ENCODE measurements around the gene AATK. TPM values are rescaled to one million over a fixed set of nuclear protein-coding genes. Genes with fewer than 3 reads are reported as not detected.

Gene AATK
- total and polyA plus RNA-seq, 2 experiments from 2014 or later: 5.7 to 6.3 TPM

- H3K4me3 ChIP-seq: no peak overlapping the region
- H3K9me3 ChIP-seq (ENCODE audit: low read depth): no peaks in the 10 kb centered on the region
- H2AFZ ChIP-seq: no peak overlapping the region
- H4K20me1 ChIP-seq (ENCODE audit: insufficient read depth, poor library complexity, severe bottlenecking): no peaks in the 10 kb centered on the region
- no peaks in the 10 kb centered on the region for H3K79me2 ChIP-seq
- no peak overlapping the region for H3K27ac ChIP-seq
- no peak overlapping the region for H3K4me2 ChIP-seq
- no peaks in the 10 kb centered on the region for H3K4me1 ChIP-seq (ENCODE audit: insufficient read depth)
- DNase-seq (ENCODE audit: low spot score): peak; percentile 87
- no peaks in the 10 kb centered on the region for H3K36me3 ChIP-seq (replicated peaks; ENCODE audit: insufficient read depth, low read depth)
- 79% methylated on average over 27 of the region's 27 CpGs for WGBS (ENCODE audit: low lambda C conversion rate, missing lambda C conversion rate)
- no peaks in the 10 kb centered on the region for H3K27me3 ChIP-seq
- no peaks in the 10 kb centered on the region for H3K9me2 ChIP-seq (replicated peaks; ENCODE audit: insufficient read depth)
- TF ChIP-seq EZH2phosphoT487 (IDR thresholded peaks at IDR 0.05; ENCODE audit: low read depth, severe bottlenecking, unreplicated experiment): no peak
- TF ChIP-seq, protein P1, sequence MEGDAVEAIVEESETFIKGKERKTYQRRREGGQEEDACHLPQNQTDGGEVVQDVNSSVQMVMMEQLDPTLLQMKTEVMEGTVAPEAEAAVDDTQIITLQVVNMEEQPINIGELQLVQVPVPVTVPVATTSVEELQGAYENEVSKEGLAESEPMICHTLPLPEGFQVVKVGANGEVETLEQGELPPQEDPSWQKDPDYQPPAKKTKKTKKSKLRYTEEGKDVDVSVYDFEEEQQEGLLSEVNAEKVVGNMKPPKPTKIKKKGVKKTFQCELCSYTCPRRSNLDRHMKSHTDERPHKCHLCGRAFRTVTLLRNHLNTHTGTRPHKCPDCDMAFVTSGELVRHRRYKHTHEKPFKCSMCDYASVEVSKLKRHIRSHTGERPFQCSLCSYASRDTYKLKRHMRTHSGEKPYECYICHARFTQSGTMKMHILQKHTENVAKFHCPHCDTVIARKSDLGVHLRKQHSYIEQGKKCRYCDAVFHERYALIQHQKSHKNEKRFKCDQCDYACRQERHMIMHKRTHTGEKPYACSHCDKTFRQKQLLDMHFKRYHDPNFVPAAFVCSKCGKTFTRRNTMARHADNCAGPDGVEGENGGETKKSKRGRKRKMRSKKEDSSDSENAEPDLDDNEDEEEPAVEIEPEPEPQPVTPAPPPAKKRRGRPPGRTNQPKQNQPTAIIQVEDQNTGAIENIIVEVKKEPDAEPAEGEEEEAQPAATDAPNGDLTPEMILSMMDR (IDR thresholded peaks at IDR 0.05; ENCODE audit: poor library complexity): peak; percentile 58
Observed at GRCh38 chr17:81200695-81201580, 34.9 kb upstream of the AATK start.

- H3K27me3 ChIP-seq: no peaks in the 10 kb centered on the region
- H3K4me1 ChIP-seq (ENCODE audit: insufficient read depth): no peaks in the 10 kb centered on the region
- H3K79me2 ChIP-seq: no peaks in the 10 kb centered on the region
- no peak overlapping the region for H3K4me2 ChIP-seq
- no peaks in the 10 kb centered on the region for H3K9me2 ChIP-seq (replicated peaks; ENCODE audit: insufficient read depth)
- H3K27ac ChIP-seq: no peak overlapping the region
- H4K20me1 ChIP-seq (ENCODE audit: insufficient read depth, poor library complexity, severe bottlenecking): no peaks in the 10 kb centered on the region
- TF ChIP-seq, protein P1 (IDR thresholded peaks at IDR 0.05; ENCODE audit: poor library complexity): no peak
- TF ChIP-seq EZH2phosphoT487 (IDR thresholded peaks at IDR 0.05; ENCODE audit: low read depth, severe bottlenecking, unreplicated experiment) (no peak), EZH2 (IDR thresholded peaks at IDR 0.05; ENCODE audit: borderline replicate concordance) (no peak)
- H3K36me3 ChIP-seq (replicated peaks; ENCODE audit: insufficient read depth, low read depth): no peaks in the 10 kb centered on the region
- 97% methylated on average over 18 of the region's 18 CpGs for WGBS (ENCODE audit: low lambda C conversion rate, missing lambda C conversion rate)
- DNase-seq (ENCODE audit: low spot score): no peak
- no peaks in the 10 kb centered on the region for H3K9me3 ChIP-seq (ENCODE audit: low read depth)
- H2AFZ ChIP-seq: no peak overlapping the region
- H3K4me3 ChIP-seq: no peak overlapping the region
Observed at GRCh38 chr17:81200201-81200600, 34.2 kb upstream of the AATK start.

DNA sequence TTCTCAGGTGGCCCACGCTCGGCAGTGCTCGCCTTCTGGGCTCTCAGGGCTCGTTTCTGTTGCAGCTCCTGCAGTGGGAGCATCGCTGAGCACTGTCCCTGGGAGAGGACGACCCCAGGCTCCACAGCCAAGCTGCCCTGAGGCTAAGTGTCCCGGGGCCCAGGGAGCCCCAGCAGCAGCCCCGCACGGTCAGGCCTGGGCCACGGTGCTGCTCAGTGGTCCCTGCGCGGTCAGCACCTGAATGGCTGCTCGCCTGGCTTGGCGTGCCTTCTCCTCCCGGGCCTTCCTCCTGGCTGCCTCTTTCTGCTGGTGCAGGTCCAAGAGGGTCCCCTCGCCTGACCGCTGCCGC lies 33.4 kb upstream of the AATK start:
- no peaks in the 10 kb centered on the region for H3K4me1 ChIP-seq (ENCODE audit: insufficient read depth)
- no peak overlapping the region for H3K4me3 ChIP-seq
- H3K9me2 ChIP-seq (replicated peaks; ENCODE audit: insufficient read depth): no peaks in the 10 kb centered on the region
- 97% methylated on average over 14 of the region's 18 CpGs for WGBS (ENCODE audit: low lambda C conversion rate, missing lambda C conversion rate)
- no peak overlapping the region for H3K27ac ChIP-seq
- H4K20me1 ChIP-seq (ENCODE audit: insufficient read depth, poor library complexity, severe bottlenecking): no peaks in the 10 kb centered on the region
- no peaks in the 10 kb centered on the region for H3K9me3 ChIP-seq (ENCODE audit: low read depth)
- H3K27me3 ChIP-seq: no peaks in the 10 kb centered on the region
- no peak overlapping the region for H3K4me2 ChIP-seq
- TF ChIP-seq EZH2phosphoT487 (IDR thresholded peaks at IDR 0.05; ENCODE audit: low read depth, severe bottlenecking, unreplicated experiment): no peak
- TF ChIP-seq, protein P1 (IDR thresholded peaks at IDR 0.05; ENCODE audit: poor library complexity): no peak
- no peak for TF ChIP-seq EZH2 (IDR thresholded peaks at IDR 0.05; ENCODE audit: borderline replicate concordance)
- no peaks in the 10 kb centered on the region for H3K79me2 ChIP-seq
- DNase-seq (ENCODE audit: low spot score): no peak
- no peaks in the 10 kb centered on the region for H3K36me3 ChIP-seq (replicated peaks; ENCODE audit: insufficient read depth, low read depth)
- no peak overlapping the region for H2AFZ ChIP-seq

All from hepatocyte (in vitro differentiated cells).